Measurements from ENCODE around the gene GPRIN1. TPM values are rescaled to one million over a fixed set of nuclear protein-coding genes. Genes with fewer than 3 reads are reported as not detected.
"Not testable (repeated sequence)": the region's sequence is repeated elsewhere in the genome, so short reads cannot be mapped to it uniquely, and the experiment has no call there.

The GPRIN1 gene
- total RNA-seq, 1 donor from 2014 or later: 1.4 TPM

GRCh38 chr5:176559683-176560082, 50.3 kb downstream of the GPRIN1 start:
- intact Hi-C loops (cut with DNase I): no loop called here
- TF ChIP-seq CTCF (IDR thresholded peaks at IDR 0.05): no peak
- ATAC-seq (no peak), DNase-seq (no peak)
- no peak overlapping the region for H3K4me3 ChIP-seq
- no peaks in the 10 kb centered on the region for H3K9me3 ChIP-seq
- no peaks in the 10 kb centered on the region for H3K36me3 ChIP-seq
- H3K27me3 ChIP-seq: peaks cover 11% of the 10 kb centered on the region
- H3K27ac ChIP-seq: no peak overlapping the region
- no peaks in the 10 kb centered on the region for H3K4me1 ChIP-seq

GRCh38 chr5:176557846-176558245, 52.1 kb downstream of the GPRIN1 start:
- DNase-seq (no peak), ATAC-seq (no peak)
- intact Hi-C loops (cut with DNase I): no loop called here
- Histone ChIP-seq H3K27ac (no peak overlapping the region), H3K4me3 (no peak overlapping the region), H3K27me3 (peaks cover 14% of the 10 kb centered on the region), H3K9me3 (no peaks in the 10 kb centered on the region), H3K4me1 (no peaks in the 10 kb centered on the region), H3K36me3 (no peaks in the 10 kb centered on the region)
- TF ChIP-seq CTCF (IDR thresholded peaks at IDR 0.05): no peak

- ATAC-seq: no peak
Measured at GRCh38 chr5:176553260-176554085, 56.5 kb downstream of the GPRIN1 start.

GRCh38 chr5:176552332-176552869, 57.6 kb downstream of the GPRIN1 start:
- no peaks in the 10 kb centered on the region for H3K4me1 ChIP-seq
- intact Hi-C loops (cut with DNase I): no loop called here
- H3K27ac ChIP-seq: no peak overlapping the region
- ATAC-seq: no peak
- H3K36me3 ChIP-seq: no peaks in the 10 kb centered on the region
- no peak overlapping the region for H3K4me3 ChIP-seq
- DNase-seq: no peak
- H3K9me3 ChIP-seq: no peaks in the 10 kb centered on the region
- H3K27me3 ChIP-seq: peaks cover 13% of the 10 kb centered on the region
- TF ChIP-seq CTCF (IDR thresholded peaks at IDR 0.05): no peak

More at GRCh38 chr5:176553260-176554085, 56.5 kb downstream of the GPRIN1 start:
- peaks cover 13% of the 10 kb centered on the region for H3K27me3 ChIP-seq
- no peak overlapping the region for H3K4me3 ChIP-seq
- intact Hi-C loops (cut with DNase I): no loop called here
- TF ChIP-seq CTCF (IDR thresholded peaks at IDR 0.05): no peak
- no peak for DNase-seq
- H3K27ac ChIP-seq: no peak overlapping the region
- no peaks in the 10 kb centered on the region for H3K36me3 ChIP-seq
- H3K4me1 ChIP-seq: no peaks in the 10 kb centered on the region
- no peaks in the 10 kb centered on the region for H3K9me3 ChIP-seq

GRCh38 chr5:176550937-176551336, 59.0 kb downstream of the GPRIN1 start:
- H3K9me3 ChIP-seq; H3K4me3 ChIP-seq; H3K27ac ChIP-seq; DNase-seq; ATAC-seq; H3K36me3 ChIP-seq; intact Hi-C loops (cut with DNase I); H3K4me1 ChIP-seq: not testable (repeated sequence)
- H3K27me3 ChIP-seq: peaks cover 13% of the 10 kb centered on the region

- no peaks in the 10 kb centered on the region for H3K4me1 ChIP-seq
- TF ChIP-seq CTCF (IDR thresholded peaks at IDR 0.05): no peak
- H3K27ac ChIP-seq: no peak overlapping the region
- intact Hi-C loops (cut with DNase I): no loop called here
- ATAC-seq (peak; percentile 20), DNase-seq (no peak)
- H3K9me3 ChIP-seq: no peaks in the 10 kb centered on the region
- H3K4me3 ChIP-seq: no peak overlapping the region
- H3K36me3 ChIP-seq: no peaks in the 10 kb centered on the region
- peaks cover 13% of the 10 kb centered on the region for H3K27me3 ChIP-seq
Measured at GRCh38 chr5:176550275-176550831, 59.6 kb downstream of the GPRIN1 start.
